ENCODE results near the gene YY1. TPM values are rescaled to one million over a fixed set of nuclear protein-coding genes. Genes with fewer than 3 reads are reported as not detected.
"Not testable (repeated sequence)": the region's sequence is repeated elsewhere in the genome, so short reads cannot be mapped to it uniquely, and the experiment has no call there.

The YY1 gene
- polyA plus RNA-seq, 12 donors, result 61.9 to 97.5 (median 82.3) TPM

DNA sequence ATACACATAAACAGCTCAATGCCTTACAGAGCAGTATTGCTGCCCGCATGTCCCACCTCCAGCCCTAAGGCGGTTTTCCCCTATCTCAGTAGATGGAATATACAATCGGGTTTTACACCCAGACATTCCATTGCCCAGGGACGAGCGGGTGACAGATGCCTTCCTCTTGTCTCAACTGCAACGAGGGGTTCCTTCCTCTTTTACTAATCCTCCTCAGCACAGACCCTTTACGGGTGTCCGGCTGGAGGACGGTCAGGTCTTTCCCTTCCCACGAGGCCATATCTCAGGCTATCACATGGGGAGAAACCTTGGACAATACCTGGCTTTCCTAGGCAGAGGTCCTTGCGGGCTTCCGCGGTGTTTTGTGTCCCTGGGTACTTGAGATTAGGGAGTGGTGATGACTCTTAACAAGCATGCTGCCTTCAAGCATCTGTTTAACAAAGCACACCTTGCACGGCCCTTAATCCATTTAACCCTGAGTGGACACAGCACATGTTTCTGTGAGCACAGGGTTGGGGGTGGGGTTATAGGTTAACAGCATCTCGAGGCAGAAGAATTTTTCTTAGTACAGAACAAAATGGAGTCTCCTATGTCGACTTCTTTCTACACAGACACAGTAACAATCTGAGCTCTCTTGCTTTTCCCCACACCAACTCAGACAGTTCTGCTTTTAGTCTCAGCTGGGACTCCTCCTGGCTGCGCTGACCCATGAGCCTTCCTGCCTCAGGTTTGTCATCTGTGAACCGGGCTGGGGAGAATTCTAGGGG is 73.3 kb downstream of the YY1 start:
- DNase-seq, result not testable (repeated sequence)

DNA sequence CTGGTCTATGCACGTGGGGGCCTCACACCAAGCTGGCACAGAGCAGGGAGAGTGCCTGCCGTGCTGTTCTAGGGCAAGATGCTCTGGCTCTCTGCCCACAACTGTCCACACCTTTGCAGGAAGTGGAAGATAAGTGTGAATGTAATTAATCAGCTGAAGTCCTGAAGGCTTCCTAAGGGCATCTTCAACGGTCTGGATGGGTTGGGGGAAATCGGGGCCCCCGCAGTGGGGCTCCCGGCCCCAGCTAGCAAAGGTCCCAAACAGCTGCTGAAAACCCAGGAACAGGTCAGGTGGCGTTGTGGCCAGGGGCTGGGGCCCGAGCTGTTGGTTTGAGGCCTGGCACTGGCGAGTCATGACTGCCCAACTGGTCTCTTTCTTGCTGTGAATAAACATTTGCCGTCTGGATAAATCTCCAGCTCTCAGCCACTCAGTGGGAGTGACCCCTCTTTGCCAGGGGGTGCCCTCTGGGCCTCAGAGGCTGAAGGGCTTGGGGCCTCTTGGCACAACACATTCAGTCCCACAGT is 74.0 kb downstream of the YY1 start:
- DNase-seq, result no peak

DNA sequence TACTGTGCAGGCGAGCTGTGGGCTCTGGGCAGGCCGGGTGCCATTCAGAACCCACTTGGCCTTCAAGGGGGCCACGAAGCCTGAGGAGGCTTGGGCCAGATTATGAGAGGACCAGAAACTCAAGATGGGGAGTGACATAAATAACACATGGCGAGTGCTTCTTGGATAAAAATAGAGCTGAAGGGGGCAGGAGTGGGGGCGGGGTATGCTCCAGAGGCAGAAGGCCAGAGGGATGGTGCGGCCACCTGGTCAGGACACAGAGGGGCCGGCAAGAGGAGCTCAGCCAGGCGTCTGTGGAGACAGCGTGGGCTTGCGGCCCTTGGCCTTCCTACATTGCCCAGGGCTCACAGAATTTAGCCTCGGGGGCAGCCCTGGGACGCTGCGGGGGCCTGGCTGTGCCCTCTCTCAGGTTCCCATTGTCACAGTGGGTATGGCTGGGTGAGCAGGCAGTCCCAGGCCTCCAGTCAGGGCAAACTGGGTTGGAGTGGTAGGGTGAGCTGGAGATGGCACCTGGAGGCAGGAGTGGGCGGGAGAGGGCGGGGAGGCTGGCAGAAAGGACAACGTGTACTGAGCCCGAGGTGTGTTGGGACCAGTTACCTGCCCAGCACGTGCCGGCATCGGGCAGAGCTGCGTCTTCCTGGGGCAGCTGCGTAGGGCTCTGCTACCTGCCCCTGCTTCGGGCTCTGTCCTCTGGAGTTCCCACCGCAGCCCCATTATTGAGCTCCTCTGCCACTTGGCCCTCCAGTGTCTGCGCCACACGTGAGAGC is 74.7 kb downstream of the YY1 start:
- DNase-seq, result no peak

DNA sequence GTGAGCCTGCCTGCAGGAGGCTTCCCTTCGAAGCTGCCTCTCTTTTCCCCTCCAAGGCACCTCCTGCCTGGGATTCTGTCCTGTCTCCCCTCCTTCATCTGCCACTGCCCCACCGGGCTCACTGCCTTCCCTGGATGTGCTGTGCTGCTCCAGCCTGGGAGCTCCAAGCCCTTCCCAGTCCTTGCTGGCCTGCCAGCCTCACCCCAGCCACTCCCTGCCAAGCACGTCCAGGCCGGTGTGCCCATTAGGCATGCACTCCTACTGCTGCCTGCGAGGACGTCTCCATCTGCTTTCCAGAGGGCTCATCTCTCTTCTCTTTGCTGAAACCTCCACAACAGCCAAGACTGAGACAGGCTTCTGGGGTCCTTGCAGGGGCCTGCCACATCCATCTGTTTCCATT is 75.8 kb downstream of the YY1 start:
- no peak for DNase-seq

DNA sequence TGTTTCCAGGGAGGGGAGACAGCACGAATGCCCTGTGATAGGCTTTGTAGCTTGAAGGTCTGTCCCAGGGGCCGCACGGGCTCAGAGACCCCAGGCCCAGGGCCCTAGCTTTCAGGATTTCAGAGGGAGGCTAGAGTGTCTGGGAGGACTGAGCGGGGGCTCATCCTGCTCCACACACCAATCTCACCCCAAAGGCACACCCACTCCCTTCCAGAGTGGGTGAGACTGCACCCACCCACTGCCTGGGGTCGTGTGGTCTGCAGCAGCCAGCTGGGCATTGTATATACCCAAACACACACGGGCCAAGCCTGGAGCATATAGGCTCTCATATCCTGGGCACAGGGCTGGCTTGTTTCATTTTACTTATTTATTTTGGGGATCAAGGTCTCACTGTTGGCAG is 78.4 kb downstream of the YY1 start:
- DNase-seq, result no peak

DNA sequence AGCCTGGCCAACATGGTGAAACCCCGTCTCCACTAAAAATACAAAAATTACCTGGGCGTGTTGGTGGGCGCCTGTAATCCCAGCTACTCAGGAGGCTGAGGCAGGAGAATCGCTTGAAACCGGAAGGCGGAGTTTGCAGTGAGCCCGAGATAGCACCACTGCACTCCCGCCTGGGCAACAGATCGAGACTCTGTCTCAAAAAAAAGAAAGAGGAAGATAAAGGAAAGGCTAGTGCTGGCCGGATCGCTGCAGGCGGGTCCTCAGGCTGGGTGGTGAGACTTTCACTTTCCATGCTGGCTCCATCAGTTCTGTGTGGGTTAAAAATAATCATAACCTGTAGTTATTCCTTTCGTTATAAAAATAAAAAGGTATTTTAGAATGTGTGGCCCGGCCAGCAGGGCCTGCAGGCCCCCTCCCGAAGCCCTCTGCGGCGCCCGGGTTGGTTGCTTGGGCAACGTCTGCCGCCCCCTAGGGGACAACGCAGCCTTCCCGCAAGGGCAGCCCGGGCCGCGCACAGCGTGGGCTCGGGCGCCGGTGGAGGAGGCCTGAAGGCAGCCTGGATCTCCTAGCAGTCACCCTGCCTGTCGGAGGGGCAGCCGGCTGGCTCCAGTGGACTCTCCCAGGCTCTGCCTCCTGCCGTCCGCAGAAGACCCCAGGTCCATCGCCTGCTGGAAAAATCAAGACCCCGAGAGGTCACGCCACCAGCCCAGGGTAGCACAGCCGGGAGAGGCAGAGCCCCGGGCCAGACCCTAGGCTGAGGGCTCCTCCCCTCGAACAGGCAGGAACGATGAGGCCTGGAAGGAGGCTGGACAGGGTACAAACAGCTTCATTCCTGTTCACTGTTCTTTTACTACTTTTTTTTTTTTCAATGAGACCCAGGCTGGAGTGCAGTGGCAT is 79.2 kb downstream of the YY1 start:
- no peak for DNase-seq

DNA sequence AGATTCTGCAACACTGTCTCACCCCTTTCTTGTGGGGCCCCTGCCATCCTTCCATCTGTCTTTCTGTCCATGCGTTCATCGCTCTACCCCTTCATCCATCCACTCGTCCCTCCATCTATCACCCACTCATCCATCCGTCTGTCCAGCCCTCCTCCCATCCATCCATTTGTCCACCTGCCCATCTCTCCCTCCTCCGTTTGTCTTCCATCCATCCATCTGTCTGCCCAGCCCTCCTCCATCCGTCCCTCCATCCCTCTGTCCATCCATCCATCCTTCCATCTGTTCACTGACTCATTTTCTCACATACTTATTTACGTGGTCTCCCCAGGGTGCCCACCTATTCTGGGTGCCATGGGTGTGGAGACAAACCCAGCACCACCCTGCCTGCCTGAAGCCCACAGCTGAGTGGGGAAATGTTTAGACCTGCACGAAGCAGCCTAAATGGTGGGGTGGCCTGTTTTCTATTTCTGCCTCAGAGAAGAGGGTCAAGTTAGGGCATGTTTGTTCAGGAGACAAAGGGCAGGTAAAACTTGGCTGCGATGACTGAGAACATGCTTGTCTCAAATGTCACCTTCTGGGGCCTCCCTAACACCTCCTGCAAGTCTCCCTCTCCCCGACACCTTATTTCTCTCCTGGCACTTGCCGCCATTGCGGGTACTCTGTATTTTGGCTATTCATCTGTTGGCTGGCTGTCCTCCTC is 81.4 kb downstream of the YY1 start:
- no peak for DNase-seq

DNA sequence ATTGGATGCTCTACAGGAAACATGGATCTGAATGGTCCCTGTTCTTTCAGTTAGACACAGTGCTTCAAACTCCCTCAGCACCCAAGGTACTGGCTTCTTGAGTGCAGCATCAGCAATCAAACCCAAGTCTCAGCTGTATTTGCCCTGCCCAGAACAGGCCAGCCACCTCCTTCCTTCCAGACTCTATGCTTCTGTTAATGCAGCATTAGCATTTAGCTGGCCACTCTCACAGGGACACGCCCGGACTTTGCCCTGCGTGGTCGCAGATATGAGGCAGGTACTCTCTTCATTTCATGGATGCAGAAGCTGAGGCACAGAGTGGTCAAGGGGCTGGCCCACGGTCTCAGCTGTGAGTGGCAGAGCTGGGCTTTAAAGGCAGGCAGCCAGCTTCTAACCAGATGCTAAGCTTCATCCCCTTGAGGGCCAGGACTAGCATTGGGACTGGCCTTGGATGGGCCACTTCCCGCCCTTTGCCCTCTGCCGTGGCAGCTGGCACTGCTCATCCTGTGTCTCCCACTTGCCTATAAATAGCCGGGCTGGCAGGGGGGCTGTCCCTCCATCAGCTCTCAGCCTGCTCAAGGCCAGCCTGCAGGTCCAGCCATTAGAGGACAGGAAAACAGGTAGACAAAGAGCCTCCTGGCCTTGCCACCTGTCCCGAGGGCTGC is 82.7 kb downstream of the YY1 start:
- no peak for DNase-seq

DNA sequence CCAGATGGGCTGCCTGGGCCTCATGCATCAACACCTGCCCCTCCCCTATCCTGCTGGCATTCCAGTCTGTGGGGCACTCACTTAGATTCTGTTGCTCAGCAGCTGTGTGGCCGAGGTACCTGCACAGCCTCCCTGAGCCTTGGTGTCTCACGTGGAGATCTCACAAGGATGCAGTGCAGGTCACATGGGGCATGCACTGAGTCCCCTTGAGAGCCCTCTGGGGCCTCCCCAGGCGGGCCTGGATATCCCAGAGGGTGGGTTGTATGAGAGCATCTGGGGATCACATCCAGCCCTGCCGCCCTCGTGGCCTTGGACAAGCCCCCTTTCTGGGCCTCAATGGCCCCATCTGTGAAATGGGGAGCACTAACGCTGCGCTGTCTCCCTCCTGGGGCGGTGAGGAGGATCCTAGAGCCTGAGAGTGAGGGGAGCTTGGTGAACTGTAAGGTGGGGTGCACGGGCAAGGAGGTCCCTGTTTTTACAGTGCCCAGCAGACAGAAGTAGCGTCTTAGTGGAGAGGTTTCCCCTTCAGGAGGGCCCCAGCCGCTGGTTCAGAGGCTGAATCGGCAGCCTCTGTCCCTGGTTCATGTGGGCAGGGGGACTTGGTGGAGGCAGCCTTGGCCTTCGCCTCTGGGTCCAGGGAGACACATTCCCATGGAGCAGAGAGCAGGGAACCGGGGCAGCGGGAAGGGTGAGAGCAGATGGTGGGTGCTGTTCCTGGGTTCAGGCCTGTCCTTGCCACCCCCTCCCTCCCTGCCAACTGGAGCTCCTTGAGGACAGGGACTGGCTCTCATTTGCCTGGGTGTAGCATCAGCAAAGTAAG is 83.4 kb downstream of the YY1 start:
- DNase-seq, result no peak

DNA sequence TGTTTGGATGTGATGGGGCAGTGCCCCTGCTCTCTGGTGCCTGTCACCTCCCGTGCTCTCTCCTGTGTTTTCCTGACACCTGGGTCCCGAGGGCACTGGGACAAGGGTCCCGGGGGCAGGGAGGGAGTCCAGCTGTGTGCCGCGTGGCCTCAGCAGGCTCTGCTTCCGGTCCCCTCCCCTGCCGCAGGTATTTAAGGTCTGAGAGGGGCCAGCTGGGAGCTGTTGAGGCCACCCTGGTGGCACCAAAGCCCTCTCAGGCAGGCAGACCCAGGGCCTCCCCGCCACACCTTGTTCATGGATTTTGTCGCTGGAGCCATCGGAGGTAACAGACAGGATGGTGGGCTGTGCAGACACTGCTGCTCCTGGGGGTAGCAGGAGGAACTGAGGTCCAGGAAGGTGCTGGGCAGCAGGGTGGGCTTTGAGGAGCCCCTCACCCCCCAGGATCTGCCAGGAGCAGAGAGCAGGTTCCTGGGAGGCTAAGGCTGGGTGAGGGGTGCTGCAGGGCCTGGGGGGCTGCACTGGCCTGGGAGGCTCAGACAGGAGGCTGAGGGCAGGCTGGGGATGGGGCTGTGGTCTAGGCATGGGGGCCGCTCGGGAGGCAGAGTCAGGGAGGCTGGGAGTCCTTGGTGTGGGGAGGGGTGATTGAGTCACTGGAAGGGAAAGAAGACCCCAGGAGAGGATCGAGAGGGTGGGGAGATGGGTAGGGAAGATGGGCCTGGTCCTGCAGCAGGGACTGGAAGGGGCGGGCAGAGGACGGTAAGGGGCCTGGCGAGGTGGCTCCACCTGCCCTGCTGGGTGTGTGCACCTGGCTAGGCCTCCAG is 84.4 kb downstream of the YY1 start, which contains the start of gene SLC25A47:
TSS of gene SLC25A47 (plus strand) at position 219 of the 821 bp plus-strand sequence. CDS start at position 295, 76 bp downstream.
- no peak for DNase-seq

DNA sequence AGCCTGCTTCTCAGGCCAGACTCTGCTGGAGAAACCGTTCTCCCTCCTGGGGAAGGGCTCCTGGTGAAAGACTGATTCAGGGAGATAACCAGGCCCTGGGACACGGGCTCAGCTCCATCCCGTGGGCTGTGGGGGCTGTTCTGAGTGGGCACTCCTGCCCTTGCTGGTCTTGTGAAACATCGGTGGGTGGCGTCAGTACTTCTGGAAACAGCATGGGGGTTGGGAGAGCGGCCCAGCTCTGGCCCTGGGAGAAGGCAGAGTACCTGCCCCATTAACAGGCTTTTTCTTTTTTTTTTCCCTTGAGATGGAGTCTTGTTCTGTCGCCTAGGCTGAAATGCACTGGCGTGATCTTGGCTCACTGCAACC is 85.0 kb downstream of the YY1 start:
- DNase-seq, result no peak

DNA sequence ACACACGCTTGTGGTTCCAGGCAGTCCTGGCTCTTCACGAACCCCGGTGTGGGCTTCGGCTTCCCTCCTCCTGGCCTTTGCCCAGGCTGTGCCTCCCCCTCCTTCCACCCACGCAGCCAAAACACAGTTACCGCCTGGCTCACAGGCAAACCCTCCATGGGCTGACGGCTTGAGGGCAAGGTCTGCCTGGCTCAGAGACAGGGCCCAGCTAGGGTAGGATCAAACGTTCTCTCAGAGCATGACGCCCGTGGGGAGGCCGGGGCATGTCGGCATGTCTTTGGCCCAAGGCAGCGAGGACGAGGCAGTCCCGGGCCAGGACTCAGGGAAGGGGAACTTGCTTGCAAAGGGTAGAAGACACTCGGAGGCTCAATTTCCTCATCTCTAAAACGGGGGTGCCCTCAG is 86.3 kb downstream of the YY1 start:
- no peak for DNase-seq

DNA sequence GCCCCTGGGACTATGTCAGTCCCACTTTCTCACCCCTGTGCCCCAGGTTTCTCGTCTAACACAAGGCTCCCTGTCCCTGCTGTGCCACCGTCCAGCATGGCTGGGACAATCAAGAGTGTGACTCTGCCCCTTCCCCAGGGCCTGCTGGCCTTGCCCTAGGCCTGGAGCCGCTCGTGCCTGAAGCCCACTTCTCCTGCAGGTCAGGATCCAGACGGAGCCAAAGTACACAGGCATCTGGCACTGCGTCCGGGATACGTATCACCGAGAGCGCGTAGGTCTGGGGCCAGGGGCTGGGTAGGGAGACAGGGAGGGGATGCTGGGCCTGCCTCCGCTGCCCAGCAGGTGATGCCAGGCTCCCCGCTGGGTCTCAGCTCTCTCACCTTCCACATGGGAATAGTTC is 87.0 kb downstream of the YY1 start:
- DNase-seq, result no peak

DNA sequence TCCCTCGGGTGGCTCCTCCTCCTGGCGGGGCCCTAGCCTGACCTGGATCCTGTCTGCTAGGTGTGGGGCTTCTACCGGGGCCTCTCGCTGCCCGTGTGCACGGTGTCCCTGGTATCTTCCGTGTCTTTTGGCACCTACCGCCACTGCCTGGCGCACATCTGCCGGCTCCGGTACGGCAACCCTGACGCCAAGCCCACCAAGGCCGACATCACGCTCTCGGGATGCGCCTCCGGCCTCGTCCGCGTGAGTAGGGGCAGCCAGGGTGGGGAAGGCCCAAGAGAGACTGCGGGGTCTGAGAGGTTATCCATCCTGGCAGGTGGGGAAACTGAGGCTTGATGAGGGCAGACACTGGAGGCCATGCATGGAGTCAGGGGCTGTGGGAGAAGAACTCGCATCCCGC is 88.2 kb downstream of the YY1 start:
- no peak for DNase-seq

DNA sequence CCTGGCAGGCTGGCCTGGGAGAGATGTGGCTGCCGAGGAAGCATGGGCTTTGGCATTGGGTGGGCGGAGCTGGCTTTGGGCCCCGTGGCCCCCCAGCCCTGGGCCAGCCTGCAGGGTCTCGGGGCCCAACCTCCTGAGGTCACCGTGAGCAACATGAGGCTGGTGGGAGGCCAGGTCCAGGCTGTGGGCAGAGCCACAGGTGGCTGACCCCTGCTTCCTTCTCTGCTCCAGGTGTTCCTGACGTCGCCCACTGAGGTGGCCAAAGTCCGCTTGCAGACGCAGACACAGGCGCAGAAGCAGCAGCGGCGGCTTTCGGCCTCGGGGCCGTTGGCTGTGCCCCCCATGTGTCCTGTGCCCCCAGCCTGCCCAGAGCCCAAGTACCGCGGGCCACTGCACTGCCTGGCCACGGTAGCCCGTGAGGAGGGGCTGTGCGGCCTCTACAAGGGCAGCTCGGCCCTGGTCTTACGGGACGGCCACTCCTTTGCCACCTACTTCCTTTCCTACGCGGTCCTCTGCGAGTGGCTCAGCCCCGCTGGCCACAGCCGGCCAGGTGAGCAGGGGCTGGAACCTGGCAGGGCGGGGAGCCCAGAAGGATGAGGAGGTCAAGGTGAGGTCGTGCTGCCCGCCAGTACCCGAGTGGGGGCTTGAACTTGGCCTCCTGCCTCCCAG is 89.7 kb downstream of the YY1 start:
- no peak for DNase-seq

DNA sequence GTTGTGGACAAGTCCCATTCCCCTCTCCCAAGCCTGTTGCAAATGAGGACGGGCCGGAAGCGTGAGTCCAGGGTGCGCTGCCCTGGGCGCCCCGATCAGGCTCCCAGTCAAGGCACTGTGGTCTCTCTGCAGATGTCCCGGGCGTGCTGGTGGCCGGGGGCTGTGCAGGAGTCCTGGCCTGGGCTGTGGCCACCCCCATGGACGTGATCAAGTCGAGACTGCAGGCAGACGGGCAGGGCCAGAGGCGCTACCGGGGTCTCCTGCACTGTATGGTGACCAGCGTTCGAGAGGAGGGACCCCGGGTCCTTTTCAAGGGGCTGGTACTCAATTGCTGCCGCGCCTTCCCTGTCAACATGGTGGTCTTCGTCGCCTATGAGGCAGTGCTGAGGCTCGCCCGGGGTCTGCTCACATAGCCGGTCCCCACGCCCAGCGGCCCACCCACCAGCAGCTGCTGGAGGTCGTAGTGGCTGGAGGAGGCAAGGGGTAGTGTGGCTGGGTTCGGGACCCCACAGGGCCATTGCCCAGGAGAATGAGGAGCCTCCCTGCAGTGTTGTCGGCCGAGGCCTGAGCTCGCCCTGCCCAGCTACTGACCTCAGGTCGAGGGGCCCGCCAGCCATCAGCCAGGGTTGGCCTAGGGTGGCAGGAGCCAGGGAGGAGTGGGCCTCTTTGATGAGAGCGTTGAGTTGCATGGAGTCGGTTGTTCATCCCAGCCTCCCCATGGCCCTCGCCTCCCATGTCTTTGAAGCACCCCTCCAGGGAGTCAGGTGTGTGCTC is 90.5 kb downstream of the YY1 start:
- DNase-seq, result no peak

DNA sequence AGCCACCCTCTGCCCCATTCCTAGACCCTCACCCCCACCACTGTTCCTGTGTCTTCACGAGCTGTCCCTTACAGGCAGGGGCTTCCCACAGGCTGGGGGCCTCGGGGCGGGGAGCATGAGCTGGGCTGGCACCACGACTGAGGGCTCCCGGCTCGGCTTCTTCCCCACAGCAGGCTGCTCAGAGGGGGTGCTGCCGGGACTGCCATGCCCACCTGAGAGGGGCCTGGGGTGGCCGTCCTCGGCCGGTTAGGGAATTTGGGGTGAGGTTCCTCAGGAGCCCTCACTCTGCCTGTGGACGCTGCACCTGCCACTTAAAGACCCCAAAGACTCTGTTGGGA is 91.0 kb downstream of the YY1 start:
- DNase-seq, result no peak
